ENCODE results near the gene CTNNBIP1. TPM values are rescaled to one million over a fixed set of nuclear protein-coding genes. Genes with fewer than 3 reads are reported as not detected.

Gene CTNNBIP1
- polyA plus RNA-seq, 1 of the 3 experiments (the other 2 are of a cell fraction): 57.6 TPM

DNA sequence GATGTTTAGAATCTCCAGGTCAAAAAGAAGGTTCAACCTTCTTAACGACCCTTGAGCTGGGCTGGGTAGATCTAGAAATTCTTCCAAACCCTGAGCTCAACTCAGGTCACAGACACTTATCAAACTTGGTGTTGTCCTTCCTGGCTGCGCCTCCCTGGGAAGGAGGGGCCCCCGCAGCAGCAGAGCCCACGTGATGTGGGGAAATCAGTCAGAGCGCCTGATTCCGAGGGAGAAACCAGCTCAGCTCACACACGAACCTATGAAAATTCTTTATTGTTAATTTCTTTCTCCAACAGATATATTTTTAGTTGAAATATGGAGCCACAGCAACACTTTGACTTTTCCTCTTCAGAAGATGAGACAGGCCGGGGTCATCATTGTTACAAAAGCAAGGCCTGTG lies 62.0 kb downstream of the CTNNBIP1 start:
- H3K79me2 ChIP-seq (ENCODE audit: insufficient read depth): no peaks in the 10 kb centered on the region
- TF ChIP-seq, protein P1, sequence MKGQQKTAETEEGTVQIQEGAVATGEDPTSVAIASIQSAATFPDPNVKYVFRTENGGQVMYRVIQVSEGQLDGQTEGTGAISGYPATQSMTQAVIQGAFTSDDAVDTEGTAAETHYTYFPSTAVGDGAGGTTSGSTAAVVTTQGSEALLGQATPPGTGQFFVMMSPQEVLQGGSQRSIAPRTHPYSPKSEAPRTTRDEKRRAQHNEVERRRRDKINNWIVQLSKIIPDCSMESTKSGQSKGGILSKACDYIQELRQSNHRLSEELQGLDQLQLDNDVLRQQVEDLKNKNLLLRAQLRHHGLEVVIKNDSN (IDR thresholded peaks at IDR 0.05; ENCODE audit: borderline replicate concordance, low read depth): no peak

DNA sequence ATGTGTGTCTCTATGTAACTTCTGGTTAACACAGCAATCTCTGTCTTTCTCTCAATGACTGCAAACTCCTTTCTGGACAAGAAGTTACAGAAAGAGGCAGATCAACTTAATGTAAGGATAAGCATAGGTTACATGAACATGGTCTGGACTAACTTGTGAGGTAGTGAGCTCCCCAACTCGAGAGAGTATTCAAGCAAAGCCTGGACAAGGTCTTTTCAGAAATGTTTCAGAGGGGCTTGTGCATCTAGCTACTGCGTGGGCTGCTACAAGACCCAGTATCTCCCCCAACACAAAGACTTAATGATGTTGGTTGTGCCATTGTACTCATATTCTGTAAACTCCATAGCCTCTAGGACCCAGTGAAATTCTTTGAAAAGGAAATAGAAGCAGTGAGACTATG lies 62.8 kb downstream of the CTNNBIP1 start:
- ChIA-PET CTCF (interaction anchor here (0.9 kb wide), 1 partner anchor 27 kb away, joined by 3 read pairs; no protein-coding TSS in a partner anchor), POLR2A (interaction anchor here (0.6 kb wide), 1 partner anchor 120 kb away, joined by 4 read pairs; no protein-coding TSS in a partner anchor)
- 84% methylated on average over 2 of the region's 2 CpGs for WGBS (ENCODE audit: low lambda C conversion rate)

More for the DNA sequence above, 62.0 kb downstream of the CTNNBIP1 start:
- WGBS (ENCODE audit: low lambda C conversion rate): 85% methylated on average over 8 of the region's 8 CpGs
- ChIA-PET CTCF (interaction anchor here (0.9 kb wide), 1 partner anchor 26 kb away, joined by 3 read pairs; no protein-coding TSS in a partner anchor), POLR2A (no interaction called here)
- H3F3A ChIP-seq (replicated peaks; ENCODE audit: insufficient read depth): no peaks in the 10 kb centered on the region
- H3K27ac ChIP-seq (ENCODE audit: low read depth in 2 of 2, low read length in 1 of 2): no peak overlapping the region
- H4K20me1 ChIP-seq (ENCODE audit: insufficient read depth): no peaks in the 10 kb centered on the region
- DNase-seq: no peak
- no peaks in the 10 kb centered on the region for H3K9me3 ChIP-seq
- no peak overlapping the region for H2AFZ ChIP-seq (ENCODE audit: low read depth)
- H3K4me2 ChIP-seq: no peak overlapping the region
- H3K9me2 ChIP-seq: no peaks in the 10 kb centered on the region
- no peak overlapping the region for H3K4me3 ChIP-seq (ENCODE audit: low read depth in 2 of 2, low read length in 1 of 2)
- H3K27me3 ChIP-seq (ENCODE audit: insufficient read depth): no peaks in the 10 kb centered on the region
- peaks cover 0 to 20% of the 10 kb centered on the region in 2 experiments; a peak in 1 of 4 replicates for H3K4me1 ChIP-seq (ENCODE audit: control insufficient read depth in 1 of 2, insufficient read depth in 2 of 2, low read depth in 1 of 2, low read length in 1 of 2)
- no peak overlapping the region for H3K9ac ChIP-seq
- H3K36me3 ChIP-seq (replicated peaks in 1 of 2; ENCODE audit: control insufficient read depth in 1 of 2, insufficient read depth in 2 of 2, low read length in 1 of 2): peaks cover 0 to 2% of the 10 kb centered on the region in 2 experiments

DNA sequence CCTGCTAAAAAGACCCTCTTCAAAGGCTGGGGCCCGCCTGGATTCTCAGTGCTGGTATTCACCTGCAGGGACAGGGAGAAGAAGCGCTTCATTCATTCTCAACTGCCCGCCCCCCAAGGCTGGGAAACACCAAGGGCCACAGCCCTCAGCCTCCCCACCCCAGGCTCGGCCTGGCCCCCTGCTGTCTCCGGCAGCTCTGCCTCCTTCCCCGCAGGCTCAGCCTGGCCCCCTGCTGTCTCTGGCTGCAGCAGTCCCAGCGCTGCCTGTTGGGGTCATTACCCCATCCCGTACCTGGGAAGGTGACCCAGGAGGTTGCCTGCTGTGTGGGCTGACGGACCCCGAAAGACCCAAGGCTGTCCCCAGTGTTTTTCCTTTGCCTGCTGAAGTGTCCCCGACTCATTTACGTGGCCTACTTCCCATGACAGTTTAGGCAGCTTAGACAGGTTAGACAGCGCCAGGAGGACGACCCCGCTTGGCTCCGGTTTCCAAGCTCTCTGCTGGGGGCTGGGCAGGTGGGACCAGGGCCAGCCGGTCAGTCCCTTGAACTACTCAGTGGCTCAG lies 63.4 kb downstream of the CTNNBIP1 start:
- WGBS (ENCODE audit: low lambda C conversion rate): 94% methylated on average over 7 of the region's 17 CpGs
- ChIA-PET CTCF (no interaction called here), POLR2A (interaction anchor here (0.6 kb wide), 1 partner anchor 119 kb away, joined by 4 read pairs; no protein-coding TSS in a partner anchor)
- no peak for DNase-seq
- Histone ChIP-seq H3F3A (replicated peaks; ENCODE audit: insufficient read depth) (no peaks in the 10 kb centered on the region), H4K20me1 (ENCODE audit: insufficient read depth) (no peaks in the 10 kb centered on the region), H3K27ac (ENCODE audit: low read depth in 2 of 2, low read length in 1 of 2) (no peak overlapping the region), H3K4me3 (ENCODE audit: low read depth in 2 of 2, low read length in 1 of 2) (no peak overlapping the region), H3K9me3 (no peaks in the 10 kb centered on the region), H3K36me3 (replicated peaks in 1 of 2; ENCODE audit: control insufficient read depth in 1 of 2, insufficient read depth in 2 of 2, low read length in 1 of 2) (peaks cover 0 to 2% of the 10 kb centered on the region in 2 experiments), H3K4me2 (no peak overlapping the region), H3K9ac (no peak overlapping the region), H3K4me1 (ENCODE audit: control insufficient read depth in 1 of 2, insufficient read depth in 2 of 2, low read depth in 1 of 2, low read length in 1 of 2) (peaks cover 0 to 13% of the 10 kb centered on the region in 2 experiments; a peak in 1 of 4 replicates), H3K79me2 (ENCODE audit: insufficient read depth) (no peaks in the 10 kb centered on the region), H3K27me3 (ENCODE audit: insufficient read depth) (no peaks in the 10 kb centered on the region), H3K9me2 (no peaks in the 10 kb centered on the region), H2AFZ (ENCODE audit: low read depth) (no peak overlapping the region)
- TF ChIP-seq, protein P2, sequence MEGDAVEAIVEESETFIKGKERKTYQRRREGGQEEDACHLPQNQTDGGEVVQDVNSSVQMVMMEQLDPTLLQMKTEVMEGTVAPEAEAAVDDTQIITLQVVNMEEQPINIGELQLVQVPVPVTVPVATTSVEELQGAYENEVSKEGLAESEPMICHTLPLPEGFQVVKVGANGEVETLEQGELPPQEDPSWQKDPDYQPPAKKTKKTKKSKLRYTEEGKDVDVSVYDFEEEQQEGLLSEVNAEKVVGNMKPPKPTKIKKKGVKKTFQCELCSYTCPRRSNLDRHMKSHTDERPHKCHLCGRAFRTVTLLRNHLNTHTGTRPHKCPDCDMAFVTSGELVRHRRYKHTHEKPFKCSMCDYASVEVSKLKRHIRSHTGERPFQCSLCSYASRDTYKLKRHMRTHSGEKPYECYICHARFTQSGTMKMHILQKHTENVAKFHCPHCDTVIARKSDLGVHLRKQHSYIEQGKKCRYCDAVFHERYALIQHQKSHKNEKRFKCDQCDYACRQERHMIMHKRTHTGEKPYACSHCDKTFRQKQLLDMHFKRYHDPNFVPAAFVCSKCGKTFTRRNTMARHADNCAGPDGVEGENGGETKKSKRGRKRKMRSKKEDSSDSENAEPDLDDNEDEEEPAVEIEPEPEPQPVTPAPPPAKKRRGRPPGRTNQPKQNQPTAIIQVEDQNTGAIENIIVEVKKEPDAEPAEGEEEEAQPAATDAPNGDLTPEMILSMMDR (IDR thresholded peaks at IDR 0.05): no peak
- TF ChIP-seq, protein P3, sequence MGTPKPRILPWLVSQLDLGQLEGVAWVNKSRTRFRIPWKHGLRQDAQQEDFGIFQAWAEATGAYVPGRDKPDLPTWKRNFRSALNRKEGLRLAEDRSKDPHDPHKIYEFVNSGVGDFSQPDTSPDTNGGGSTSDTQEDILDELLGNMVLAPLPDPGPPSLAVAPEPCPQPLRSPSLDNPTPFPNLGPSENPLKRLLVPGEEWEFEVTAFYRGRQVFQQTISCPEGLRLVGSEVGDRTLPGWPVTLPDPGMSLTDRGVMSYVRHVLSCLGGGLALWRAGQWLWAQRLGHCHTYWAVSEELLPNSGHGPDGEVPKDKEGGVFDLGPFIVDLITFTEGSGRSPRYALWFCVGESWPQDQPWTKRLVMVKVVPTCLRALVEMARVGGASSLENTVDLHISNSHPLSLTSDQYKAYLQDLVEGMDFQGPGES (IDR thresholded peaks at IDR 0.05; ENCODE audit: low read depth, low read length): no peak
- no peak for TF ChIP-seq EZH2phosphoT487 (IDR thresholded peaks at IDR 0.05; ENCODE audit: borderline replicate concordance, low read depth)
- no peak for TF ChIP-seq POLR2AphosphoS5 (IDR thresholded peaks at IDR 0.05; ENCODE audit: low read depth, low read length)
- TF ChIP-seq FOXM1 (IDR thresholded peaks at IDR 0.05; ENCODE audit: low read depth): no peak
- TF ChIP-seq RFX5 (IDR thresholded peaks at IDR 0.05; ENCODE audit: low read length): no peak

More for the DNA sequence above, 62.8 kb downstream of the CTNNBIP1 start:
- H3K4me3 ChIP-seq (ENCODE audit: low read depth in 2 of 2, low read length in 1 of 2): no peak overlapping the region
- no peak overlapping the region for H3K4me2 ChIP-seq
- no peak for DNase-seq
- peaks cover 0 to 12% of the 10 kb centered on the region in 2 experiments; a peak in 1 of 4 replicates for H3K4me1 ChIP-seq (ENCODE audit: control insufficient read depth in 1 of 2, insufficient read depth in 2 of 2, low read depth in 1 of 2, low read length in 1 of 2)
- H3K9ac ChIP-seq: no peak overlapping the region
- no peaks in the 10 kb centered on the region for H4K20me1 ChIP-seq (ENCODE audit: insufficient read depth)
- TF ChIP-seq MXI1 (IDR thresholded peaks at IDR 0.05; ENCODE audit: low read depth, low read length) (no peak), GATA2 (CRISPR knock-in tag; IDR thresholded peaks at IDR 0.05) (no peak), FOXM1 (IDR thresholded peaks at IDR 0.05; ENCODE audit: low read depth) (no peak), EP300 (IDR thresholded peaks at IDR 0.05; ENCODE audit: borderline replicate concordance in 1 of 2, low read depth in 1 of 2, low read length in 1 of 2) (no peak), RXRA (IDR thresholded peaks at IDR 0.05; ENCODE audit: borderline replicate concordance, low read depth) (no peak)
- no peaks in the 10 kb centered on the region for H3K27me3 ChIP-seq (ENCODE audit: insufficient read depth)
- H3K9me3 ChIP-seq: no peaks in the 10 kb centered on the region
- H3K36me3 ChIP-seq (replicated peaks in 1 of 2; ENCODE audit: control insufficient read depth in 1 of 2, insufficient read depth in 2 of 2, low read length in 1 of 2): peaks cover 0 to 2% of the 10 kb centered on the region in 2 experiments
- no peak overlapping the region for H2AFZ ChIP-seq (ENCODE audit: low read depth)
- H3K79me2 ChIP-seq (ENCODE audit: insufficient read depth): no peaks in the 10 kb centered on the region
- no peak overlapping the region for H3K27ac ChIP-seq (ENCODE audit: low read depth in 2 of 2, low read length in 1 of 2)
- H3K9me2 ChIP-seq: no peaks in the 10 kb centered on the region
- H3F3A ChIP-seq (replicated peaks; ENCODE audit: insufficient read depth): no peaks in the 10 kb centered on the region

Data from SK-N-SH (cell line).